ENCODE data around the gene DOK3. TPM values are rescaled to one million over a fixed set of nuclear protein-coding genes. Genes with fewer than 3 reads are reported as not detected.

Gene DOK3
- polyA plus RNA-seq, 1 donor from 2014 or later, result 5.5 TPM

- Histone ChIP-seq H3K4me3 (ENCODE audit: low read length) (peak overlapping the region; percentile 98), H4K20me1 (ENCODE audit: insufficient read depth) (peaks cover 35% of the 10 kb centered on the region), H3K79me2 (replicated peaks; ENCODE audit: insufficient read depth, low read length) (peaks cover 63% of the 10 kb centered on the region), H3K27ac (ENCODE audit: low read length) (peak overlapping the region; percentile 92), H3K4me2 (ENCODE audit: low read length) (peak overlapping the region; percentile 93), H3K36me3 (ENCODE audit: insufficient read depth, low read length) (peaks cover 7% of the 10 kb centered on the region), H3K27me3 (ENCODE audit: insufficient read depth, low read depth, low read length) (no peaks in the 10 kb centered on the region), H3K9me2 (ENCODE audit: insufficient read depth, low read length) (no peaks in the 10 kb centered on the region), H3K9ac (ENCODE audit: low read length) (peak overlapping the region; percentile 98), H2AFZ (ENCODE audit: low read depth, low read length) (no peak overlapping the region), H3K9me3 (ENCODE audit: low read length) (no peaks in the 10 kb centered on the region), H3F3A (ENCODE audit: insufficient read depth, low read length, poor library complexity, severe bottlenecking) (peaks cover 4% of the 10 kb centered on the region)
- TF ChIP-seq, protein P1, sequence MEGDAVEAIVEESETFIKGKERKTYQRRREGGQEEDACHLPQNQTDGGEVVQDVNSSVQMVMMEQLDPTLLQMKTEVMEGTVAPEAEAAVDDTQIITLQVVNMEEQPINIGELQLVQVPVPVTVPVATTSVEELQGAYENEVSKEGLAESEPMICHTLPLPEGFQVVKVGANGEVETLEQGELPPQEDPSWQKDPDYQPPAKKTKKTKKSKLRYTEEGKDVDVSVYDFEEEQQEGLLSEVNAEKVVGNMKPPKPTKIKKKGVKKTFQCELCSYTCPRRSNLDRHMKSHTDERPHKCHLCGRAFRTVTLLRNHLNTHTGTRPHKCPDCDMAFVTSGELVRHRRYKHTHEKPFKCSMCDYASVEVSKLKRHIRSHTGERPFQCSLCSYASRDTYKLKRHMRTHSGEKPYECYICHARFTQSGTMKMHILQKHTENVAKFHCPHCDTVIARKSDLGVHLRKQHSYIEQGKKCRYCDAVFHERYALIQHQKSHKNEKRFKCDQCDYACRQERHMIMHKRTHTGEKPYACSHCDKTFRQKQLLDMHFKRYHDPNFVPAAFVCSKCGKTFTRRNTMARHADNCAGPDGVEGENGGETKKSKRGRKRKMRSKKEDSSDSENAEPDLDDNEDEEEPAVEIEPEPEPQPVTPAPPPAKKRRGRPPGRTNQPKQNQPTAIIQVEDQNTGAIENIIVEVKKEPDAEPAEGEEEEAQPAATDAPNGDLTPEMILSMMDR (IDR thresholded peaks at IDR 0.05; ENCODE audit: poor library complexity, severe bottlenecking), result no peak
- TF ChIP-seq POLR2AphosphoS5 (IDR thresholded peaks at IDR 0.05) (no peak), EP300 (conservative IDR thresholded peaks at IDR 0.05; ENCODE audit: poor library complexity, severe bottlenecking) (no peak), MXI1 (conservative IDR thresholded peaks at IDR 0.05; ENCODE audit: poor library complexity, severe bottlenecking) (no peak), RAD21 (conservative IDR thresholded peaks at IDR 0.05) (no peak), REST (IDR thresholded peaks at IDR 0.05; ENCODE audit: borderline replicate concordance) (no peak), SMC3 (conservative IDR thresholded peaks at IDR 0.05; ENCODE audit: poor library complexity) (no peak), TAF1 (IDR thresholded peaks at IDR 0.05; ENCODE audit: low read depth) (no peak), EZH2 (IDR thresholded peaks at IDR 0.05; ENCODE audit: borderline replicate concordance, insufficient read depth, low read length, poor library complexity, severe bottlenecking) (no peak)
Measured at GRCh38 chr5:177470759-177471536, 38.7 kb downstream of the DOK3 start.

GRCh38 chr5:177469750-177470525 lies 39.7 kb downstream of the DOK3 start:
- Histone ChIP-seq H3K9me2 (ENCODE audit: insufficient read depth, low read length) (no peaks in the 10 kb centered on the region), H3K9ac (ENCODE audit: low read length) (peak overlapping the region; percentile 98), H3K4me2 (ENCODE audit: low read length) (peak overlapping the region; percentile 85), H4K20me1 (ENCODE audit: insufficient read depth) (peaks cover 35% of the 10 kb centered on the region), H3K27ac (ENCODE audit: low read length) (peak overlapping the region; percentile 92), H3K4me3 (ENCODE audit: low read length) (peak overlapping the region; percentile 98), H3F3A (ENCODE audit: insufficient read depth, low read length, poor library complexity, severe bottlenecking) (peaks cover 4% of the 10 kb centered on the region), H3K9me3 (ENCODE audit: low read length) (no peaks in the 10 kb centered on the region), H3K27me3 (ENCODE audit: insufficient read depth, low read depth, low read length) (no peaks in the 10 kb centered on the region), H3K36me3 (ENCODE audit: insufficient read depth, low read length) (peaks cover 14% of the 10 kb centered on the region), H3K79me2 (replicated peaks; ENCODE audit: insufficient read depth, low read length) (peaks cover 69% of the 10 kb centered on the region), H2AFZ (ENCODE audit: low read depth, low read length) (no peak overlapping the region)
- no peak for TF ChIP-seq EZH2 (IDR thresholded peaks at IDR 0.05; ENCODE audit: borderline replicate concordance, insufficient read depth, low read length, poor library complexity, severe bottlenecking)
- no peak for TF ChIP-seq MXI1 (conservative IDR thresholded peaks at IDR 0.05; ENCODE audit: poor library complexity, severe bottlenecking)
- no peak for TF ChIP-seq RAD21 (conservative IDR thresholded peaks at IDR 0.05)
- TF ChIP-seq EP300 (conservative IDR thresholded peaks at IDR 0.05; ENCODE audit: poor library complexity, severe bottlenecking), result no peak
- no peak for TF ChIP-seq SMC3 (conservative IDR thresholded peaks at IDR 0.05; ENCODE audit: poor library complexity)
- TF ChIP-seq POLR2AphosphoS5 (IDR thresholded peaks at IDR 0.05), result no peak
- no peak for TF ChIP-seq TAF1 (IDR thresholded peaks at IDR 0.05; ENCODE audit: low read depth)
- no peak for TF ChIP-seq REST (IDR thresholded peaks at IDR 0.05; ENCODE audit: borderline replicate concordance)
- TF ChIP-seq, protein P1 (IDR thresholded peaks at IDR 0.05; ENCODE audit: poor library complexity, severe bottlenecking), result no peak

Measured in neural cell (in vitro differentiated cells).